A549 (cell line): ENCODE measurements around the gene SCNN1B.

Source experiments
- CEBPB ChIP-seq, 2 experiments: fragments of >200 bp in 1 of 2; sonication (Bioruptor Twin) in 1 of 2; formaldehyde crosslinking in 1 of 2; IDR thresholded peaks; 2 replicates each; pipeline ENCODE4 v1.6.1; 2012 to 2016
- CHD2 ChIP-seq: fragments of 150-350 bp; IDR thresholded peaks from 2 replicates; pipeline ENCODE4 v1.6.1; 2014; ENCODE audit warnings: low read length; ENCODE audit not compliant: partially characterized antibody
- EP300 ChIP-seq, 2 experiments: fragments of >200 bp; sonication (Bioruptor Twin); formaldehyde crosslinking; IDR thresholded peaks; 2 replicates in 1 of 2; 3 replicates in 1 of 2; pipeline ENCODE4 v1.6.1; 2016 to 2017
- HES2 ChIP-seq: fragments of >200 bp; sonication (Bioruptor Twin); formaldehyde crosslinking; IDR thresholded peaks from 2 replicates; pipeline ENCODE4 v1.6.1; 2016
- NFE2L2 ChIP-seq: fragments of 150-350 bp; conservative IDR thresholded peaks from 2 replicates; pipeline ENCODE4 v1.6.1; 2014; ENCODE audit warnings: low read length
- POLR2AphosphoS2 ChIP-seq: conservative IDR thresholded peaks from 2 replicates; pipeline ENCODE4 v1.6.1; 2012; ENCODE audit warnings: low read length, improper control_type of control experiment, inconsistent platforms
- RFX5 ChIP-seq: fragments of 450-650 bp; IDR thresholded peaks from 2 replicates; pipeline ENCODE4 v1.7.1; 2014; ENCODE audit warnings: antibody characterized with exemption, mild to moderate bottlenecking, moderate library complexity
- SMC3 ChIP-seq: fragments of >200 bp; sonication (Bioruptor Twin); formaldehyde crosslinking; IDR thresholded peaks from 3 replicates; pipeline ENCODE4 v1.6.1; 2018; ENCODE audit warnings: inconsistent platforms
- SREBF2 ChIP-seq: fragments of 450-650 bp; IDR thresholded peaks from 2 replicates; pipeline ENCODE4 v1.6.1; 2014; ENCODE audit warnings: mild to moderate bottlenecking, moderate library complexity
- TF ChIP-seq, protein P1 (sequence below): fragments of >200 bp; sonication (Bioruptor Twin); formaldehyde crosslinking; IDR thresholded peaks from 3 replicates; pipeline ENCODE4 v1.5.1; 2016
- TF ChIP-seq, protein P2 (sequence below): fragments of 450-650 bp; IDR thresholded peaks from 2 replicates; pipeline ENCODE4 v1.6.1; 2014; ENCODE audit warnings: antibody characterized with exemption

- TF ChIP-seq HES2 (no peak), SMC3 (no peak), EP300 (IDR thresholded peaks at IDR 0.05) (no peak), POLR2AphosphoS2 (no peak), CEBPB (IDR thresholded peaks at IDR 0.05) (peak in 1 of 2 experiments; percentile 42; a peak in 1 of 4 replicates), CHD2 (no peak), NFE2L2 (no peak), SREBF2 (no peak), RFX5 (no peak)
- TF ChIP-seq, protein P1, sequence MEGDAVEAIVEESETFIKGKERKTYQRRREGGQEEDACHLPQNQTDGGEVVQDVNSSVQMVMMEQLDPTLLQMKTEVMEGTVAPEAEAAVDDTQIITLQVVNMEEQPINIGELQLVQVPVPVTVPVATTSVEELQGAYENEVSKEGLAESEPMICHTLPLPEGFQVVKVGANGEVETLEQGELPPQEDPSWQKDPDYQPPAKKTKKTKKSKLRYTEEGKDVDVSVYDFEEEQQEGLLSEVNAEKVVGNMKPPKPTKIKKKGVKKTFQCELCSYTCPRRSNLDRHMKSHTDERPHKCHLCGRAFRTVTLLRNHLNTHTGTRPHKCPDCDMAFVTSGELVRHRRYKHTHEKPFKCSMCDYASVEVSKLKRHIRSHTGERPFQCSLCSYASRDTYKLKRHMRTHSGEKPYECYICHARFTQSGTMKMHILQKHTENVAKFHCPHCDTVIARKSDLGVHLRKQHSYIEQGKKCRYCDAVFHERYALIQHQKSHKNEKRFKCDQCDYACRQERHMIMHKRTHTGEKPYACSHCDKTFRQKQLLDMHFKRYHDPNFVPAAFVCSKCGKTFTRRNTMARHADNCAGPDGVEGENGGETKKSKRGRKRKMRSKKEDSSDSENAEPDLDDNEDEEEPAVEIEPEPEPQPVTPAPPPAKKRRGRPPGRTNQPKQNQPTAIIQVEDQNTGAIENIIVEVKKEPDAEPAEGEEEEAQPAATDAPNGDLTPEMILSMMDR = no peak
- TF ChIP-seq, protein P2, sequence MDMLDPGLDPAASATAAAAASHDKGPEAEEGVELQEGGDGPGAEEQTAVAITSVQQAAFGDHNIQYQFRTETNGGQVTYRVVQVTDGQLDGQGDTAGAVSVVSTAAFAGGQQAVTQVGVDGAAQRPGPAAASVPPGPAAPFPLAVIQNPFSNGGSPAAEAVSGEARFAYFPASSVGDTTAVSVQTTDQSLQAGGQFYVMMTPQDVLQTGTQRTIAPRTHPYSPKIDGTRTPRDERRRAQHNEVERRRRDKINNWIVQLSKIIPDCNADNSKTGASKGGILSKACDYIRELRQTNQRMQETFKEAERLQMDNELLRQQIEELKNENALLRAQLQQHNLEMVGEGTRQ = peak; percentile 20; the same call in 1 of the 2 replicates
Measured at GRCh38 chr16:23423496-23424049, 121.5 kb downstream of the SCNN1B start.
